Endometrial microvascular endothelial cells (primary cell): ENCODE data around the gene GFI1. TPM values are rescaled to one million over a fixed set of nuclear protein-coding genes. Genes with fewer than 3 reads are reported as not detected.
"Not testable (repeated sequence)": the region's sequence is repeated elsewhere in the genome, so short reads cannot be mapped to it uniquely, and the experiment has no call there.

Experiments used
- in situ Hi-C: cut with HindIII; loops from 2 replicates; pipeline ENCODE4 v1.10.0; 2017; ENCODE audit warnings: low sequenced_read_pairs, low pct_unique_long_range_greater_than_20kb; ENCODE audit errors: inconsistent ontology term
- total RNA-seq: library from RNA; depleted of rRNA; stranded (reverse); fragments of >200 nt; gene quantifications from one replicate; pipeline ENCODE4 v1.2.3, GENCODE V29; 2015; ENCODE audit errors: inconsistent ontology term

The GFI1 gene
- total RNA-seq, 1 donor from 2014 or later, result not detected

DNA sequence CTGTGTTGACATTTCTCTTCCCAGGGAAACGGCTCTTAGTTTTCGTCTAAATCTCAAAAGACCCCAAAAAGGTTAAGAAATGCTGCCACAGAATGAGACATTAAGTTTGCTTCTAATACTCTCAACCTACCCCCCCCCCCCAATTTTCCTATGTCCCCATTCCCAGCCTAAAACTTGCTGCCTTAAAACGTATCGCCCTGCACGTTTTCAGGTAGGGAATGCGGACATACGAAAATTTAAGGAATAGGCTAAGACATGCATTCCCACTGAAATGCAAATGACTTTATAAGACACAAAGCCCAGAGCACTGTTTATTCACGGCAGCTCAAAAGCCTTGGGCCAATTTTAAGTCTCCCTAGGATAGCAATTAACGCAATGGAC, 45.4 kb downstream of the GFI1 start:
- in situ Hi-C loops, result no loop called here

DNA sequence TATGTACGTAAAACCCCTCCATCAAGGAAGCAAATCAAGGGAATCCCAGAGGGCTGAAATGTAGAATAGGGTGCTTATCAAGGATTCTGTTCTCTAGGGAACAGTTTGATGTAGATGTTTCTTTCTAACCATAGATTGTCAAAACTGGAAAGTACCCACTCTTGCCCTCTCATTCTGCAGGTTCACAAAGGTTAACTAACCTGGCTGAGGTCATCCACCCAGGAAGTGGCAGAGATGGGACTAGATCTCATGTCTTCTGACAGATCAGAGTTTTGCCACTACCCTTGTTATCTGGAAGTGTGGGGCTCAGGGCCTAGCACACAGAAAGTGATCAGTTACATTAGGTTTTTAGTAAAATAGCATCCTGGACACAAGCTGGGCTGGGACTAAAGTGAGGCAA, 47.4 kb downstream of the GFI1 start:
- in situ Hi-C loops, result no loop called here

DNA sequence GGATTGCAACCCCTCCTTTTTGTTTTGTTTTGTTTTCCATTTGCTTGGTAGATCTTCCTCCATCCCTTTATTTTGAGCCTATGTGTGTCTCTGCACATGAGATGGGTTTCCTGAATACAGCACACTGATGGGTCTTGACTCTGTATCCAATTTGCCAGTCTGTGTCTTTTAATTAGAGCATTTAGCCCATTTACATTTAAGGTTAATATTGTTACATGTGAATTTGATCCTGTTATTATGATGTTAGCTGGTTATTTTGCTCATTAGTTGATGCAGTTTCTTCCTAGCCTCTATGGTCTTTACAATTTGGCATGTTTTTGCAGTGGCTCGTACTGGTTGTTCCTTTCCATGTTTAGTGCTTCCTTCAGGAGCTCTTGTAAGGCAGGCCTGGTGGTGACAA, 52.2 kb downstream of the GFI1 start:
- in situ Hi-C loops, result not testable (repeated sequence)

DNA sequence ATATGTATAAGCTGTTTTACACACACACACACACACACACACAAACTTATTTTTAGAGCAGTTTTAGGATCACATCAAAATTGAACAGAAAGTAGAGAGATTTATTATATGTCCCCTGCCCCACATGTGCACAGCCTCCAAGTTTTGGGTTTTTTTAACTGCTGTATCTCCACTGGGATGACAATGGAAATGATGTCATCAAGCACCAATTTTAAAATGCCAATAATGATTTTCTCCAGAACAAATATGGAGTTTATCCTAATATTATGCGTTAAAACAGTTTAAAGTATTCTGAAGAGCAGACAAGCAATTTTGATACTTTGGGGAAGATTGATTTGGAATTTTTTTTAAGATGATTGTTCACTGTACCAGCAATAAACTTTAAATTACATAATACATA, 56.7 kb downstream of the GFI1 start:
- in situ Hi-C loops, result no loop called here

DNA sequence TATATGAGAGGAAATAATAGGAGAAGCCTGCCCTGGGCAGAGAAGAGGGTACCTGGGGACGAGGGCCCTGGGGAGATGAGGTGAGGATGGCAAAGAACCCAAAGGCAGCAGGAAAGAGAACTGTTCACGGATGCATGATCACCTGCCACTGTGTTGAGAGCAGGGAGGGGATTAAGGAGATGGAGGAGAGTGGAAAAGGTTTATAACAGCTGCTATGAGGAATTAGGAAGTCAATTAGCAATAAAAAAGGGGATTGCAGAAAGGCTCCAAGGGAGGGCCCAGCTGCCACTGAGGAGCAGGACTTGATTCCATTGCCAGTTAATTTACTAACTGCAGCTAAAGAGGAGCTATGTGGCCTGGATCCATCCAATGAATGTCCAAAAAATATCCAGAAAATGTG, 61.1 kb downstream of the GFI1 start:
- in situ Hi-C loops, result no loop called here

Other genes with a start within 250 kb of the GFI1 start
- 16.4 TPM for gene GLMN, start 187.9 kb downstream of the GFI1 start, total RNA-seq
- gene RPAP2, start 187.9 kb downstream of the GFI1 start, total RNA-seq, result 11.6 TPM